HG03135 (cell line): Measurements from ENCODE around the gene BRCC3.

Source experiments
- ATAC-seq: cut with Tn5 transposase; IDR thresholded peaks from one replicate; pipeline ENCODE4 v1.9.1; 2021; ENCODE audit warnings: mild to moderate bottlenecking, moderate library complexity; ENCODE audit not compliant: unreplicated experiment

BRCC3 gene

DNA sequence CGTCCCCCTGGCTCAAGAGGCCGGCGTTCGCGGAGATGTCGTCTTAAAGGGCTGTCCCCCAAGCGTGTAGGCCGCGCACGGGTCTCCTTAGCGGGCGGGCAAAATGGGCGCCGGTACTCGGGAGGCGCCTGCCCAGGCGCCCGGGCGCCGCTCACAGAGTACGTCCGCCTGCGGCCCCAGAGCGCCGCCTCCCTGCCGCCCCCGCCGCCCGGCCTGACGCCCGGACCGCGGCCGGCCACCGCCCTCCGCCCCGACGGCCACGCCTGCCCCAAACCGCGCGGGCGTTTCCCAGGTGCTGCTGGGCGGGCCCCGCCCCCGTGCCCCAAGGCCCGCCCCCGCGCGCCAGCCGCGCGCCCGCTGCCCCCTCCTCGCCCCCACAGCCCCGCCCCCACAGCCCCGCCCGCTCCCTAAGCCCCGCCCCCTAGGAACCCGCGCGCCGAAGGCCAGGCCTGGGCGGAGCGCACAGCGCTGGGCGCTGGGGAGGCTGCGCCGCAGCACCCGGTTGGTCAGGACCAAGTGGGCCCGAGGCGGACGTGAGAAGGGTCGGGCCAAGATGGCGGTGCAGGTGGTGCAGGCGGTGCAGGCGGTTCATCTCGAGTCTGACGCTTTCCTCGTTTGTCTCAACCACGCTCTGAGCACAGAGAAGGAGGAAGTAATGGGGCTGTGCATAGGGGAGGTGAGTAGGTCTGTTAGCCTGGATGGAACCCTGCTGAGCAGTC lies at the start of gene BRCC3, which contains the start of the genes CMC4 and MTCP1:
Gene BRCC3 (plus strand): TSS at position 534 of the 719 bp plus-strand sequence. CDS start 20 bp downstream, at position 554.
Gene CMC4 (minus strand): TSS at position 162 of the 719 bp plus-strand sequence. CDS start 7,113 bp downstream, outside the sequence.
Gene MTCP1 (minus strand): TSS at position 162 of the 719 bp plus-strand sequence. CDS start 5,126 bp downstream, outside the sequence.
- ATAC-seq, result peak; percentile 80

DNA sequence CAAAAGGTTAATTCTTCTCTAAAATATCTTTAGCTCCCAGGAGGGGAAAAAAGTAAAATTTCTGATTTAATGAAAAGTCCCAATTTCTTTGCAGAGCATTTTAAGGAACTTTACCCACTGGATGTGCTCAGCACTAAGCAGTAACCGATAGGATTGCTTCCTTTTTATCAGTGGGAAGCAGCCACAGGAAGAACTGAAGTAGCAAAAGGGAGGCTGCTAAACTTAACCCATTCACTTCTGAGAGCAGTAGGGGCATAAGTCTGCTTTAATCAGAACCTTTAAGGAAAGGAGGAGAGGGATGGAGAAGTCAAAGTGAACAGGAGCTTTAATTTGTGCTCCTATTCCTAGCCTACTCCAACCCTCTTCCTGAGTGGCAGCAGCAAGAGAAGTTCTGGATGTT lies 48.7 kb upstream of the BRCC3 start, which contains the start of gene F8:
Gene F8 (minus strand): TSS at position 139 of the 400 bp plus-strand sequence. CDS start 171 bp downstream, outside the sequence.
- ATAC-seq, result no peak

DNA sequence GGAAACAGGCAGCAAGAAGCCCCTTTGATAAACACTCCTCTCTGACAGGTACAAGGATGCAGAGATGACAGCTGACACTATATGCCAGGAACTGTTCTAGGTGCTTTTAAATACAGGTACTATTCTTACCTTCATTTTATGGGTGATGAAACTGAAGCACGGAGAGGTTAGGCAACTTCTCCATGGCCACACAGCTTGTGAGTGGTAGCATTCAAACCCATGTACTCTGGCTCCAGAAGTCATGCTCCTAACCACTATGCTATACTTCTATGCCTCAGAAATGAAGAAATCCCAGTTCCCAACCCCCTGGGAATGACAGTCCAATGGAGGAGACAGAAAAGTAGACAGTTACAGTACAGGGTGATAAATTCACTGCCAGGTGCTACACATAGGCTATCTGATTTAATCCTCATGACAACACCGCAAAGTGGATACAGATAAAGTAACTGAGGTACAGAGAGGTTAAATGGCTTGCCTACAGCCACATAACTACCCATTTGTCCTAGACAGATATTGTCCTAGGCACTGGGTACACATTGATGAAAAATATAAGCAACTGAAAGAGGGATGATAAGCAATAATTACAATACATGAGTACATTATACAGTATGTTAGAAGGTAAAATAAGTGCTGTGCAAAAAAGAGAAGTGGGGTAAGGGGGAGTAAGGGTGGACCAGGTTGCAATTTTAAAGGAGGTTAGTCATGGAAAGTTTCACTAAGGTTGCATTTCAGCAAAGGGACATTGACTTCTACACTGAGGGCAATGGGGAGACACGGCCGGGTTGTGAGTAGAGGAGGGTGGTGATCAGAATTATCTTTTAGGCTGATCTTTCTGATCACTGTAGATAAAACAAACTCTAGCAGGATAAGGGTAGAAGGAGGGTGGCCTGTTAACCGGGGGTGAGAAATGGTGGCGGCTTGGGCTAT lies 47.1 kb upstream of the BRCC3 start:
- ATAC-seq, result no peak

DNA sequence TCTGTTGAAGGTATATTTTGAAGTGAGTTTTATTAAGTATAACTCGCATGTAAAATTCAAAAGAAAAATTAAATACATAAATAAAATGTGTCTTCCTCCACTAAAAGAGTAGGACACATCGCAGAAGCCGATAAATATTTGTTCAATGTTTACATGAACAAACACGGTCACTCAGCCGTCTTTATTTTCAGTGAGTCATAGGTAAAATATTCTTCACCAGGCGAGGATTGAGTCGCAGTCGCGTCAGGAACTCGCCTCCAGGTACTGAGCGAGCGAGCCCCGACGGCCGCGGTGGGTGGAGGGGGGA lies 44.9 kb upstream of the BRCC3 start:
- ATAC-seq, result no peak

DNA sequence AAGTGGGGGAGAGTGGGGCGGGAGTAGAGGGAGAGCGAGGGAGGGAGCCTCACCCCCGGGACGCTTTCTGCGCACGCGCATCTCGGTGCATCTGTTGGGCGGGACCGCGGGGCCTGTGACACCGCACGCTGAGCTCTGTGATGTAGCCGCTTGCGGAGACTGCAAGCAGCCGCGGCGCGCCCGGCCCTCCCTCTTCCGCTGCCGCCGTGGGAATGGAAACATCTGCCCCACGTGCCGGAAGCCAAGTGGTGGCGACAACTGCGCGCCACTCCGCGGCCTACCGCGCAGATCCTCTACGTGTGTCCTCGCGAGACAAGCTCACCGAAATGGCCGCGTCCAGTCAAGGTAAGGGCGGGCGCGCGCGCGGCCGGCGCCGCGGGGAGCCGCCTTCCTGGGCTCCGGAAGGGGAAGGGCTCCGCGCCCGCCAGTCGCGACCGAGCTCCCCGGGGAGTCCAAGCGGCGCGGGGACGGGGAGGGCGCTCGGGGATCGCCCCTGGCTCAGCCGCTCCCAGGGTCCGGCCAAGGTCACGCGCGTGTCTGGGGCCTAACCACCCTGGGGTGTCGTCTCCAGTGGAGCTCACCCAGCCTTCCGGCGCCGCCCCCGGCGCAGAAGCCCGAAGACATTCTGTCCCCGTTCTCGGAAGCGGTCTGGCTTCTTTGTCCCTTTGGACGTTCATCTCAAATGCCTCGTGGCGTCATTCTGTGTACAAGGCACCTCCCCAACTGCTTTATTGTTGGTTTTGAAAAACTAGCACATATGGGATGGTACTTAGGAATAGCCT lies 44.4 kb upstream of the BRCC3 start, which contains the start of gene FUNDC2:
Gene FUNDC2 (plus strand): TSS at position 118 of the 782 bp plus-strand sequence. CDS start 95 bp downstream, at position 213.
- ATAC-seq, result peak; percentile 85

DNA sequence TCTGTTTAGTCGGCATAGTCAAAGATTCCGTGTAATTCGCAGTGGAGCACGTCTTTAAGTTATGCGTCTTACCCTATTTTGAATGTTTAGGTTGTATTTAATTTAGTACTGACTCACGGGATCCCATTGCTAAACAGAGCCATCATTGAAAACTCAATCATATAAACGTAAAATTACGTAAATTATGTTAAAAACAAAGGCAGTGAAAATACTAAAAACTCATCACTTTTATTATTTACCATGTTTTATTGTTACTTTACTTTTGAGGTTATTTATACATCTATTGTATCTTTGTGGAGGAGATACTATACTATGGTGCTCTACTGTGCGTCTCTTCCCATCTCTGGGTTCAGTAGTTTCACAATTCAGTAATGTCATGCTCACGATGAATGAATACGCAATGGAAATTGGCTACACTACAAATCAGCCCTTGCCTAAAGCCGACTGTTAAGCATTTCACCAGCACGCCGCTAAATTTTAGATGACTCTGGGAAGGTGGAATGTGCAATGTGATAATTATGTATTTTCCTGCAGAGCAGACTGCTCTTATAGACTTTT lies 43.7 kb upstream of the BRCC3 start:
- ATAC-seq, result no peak

DNA sequence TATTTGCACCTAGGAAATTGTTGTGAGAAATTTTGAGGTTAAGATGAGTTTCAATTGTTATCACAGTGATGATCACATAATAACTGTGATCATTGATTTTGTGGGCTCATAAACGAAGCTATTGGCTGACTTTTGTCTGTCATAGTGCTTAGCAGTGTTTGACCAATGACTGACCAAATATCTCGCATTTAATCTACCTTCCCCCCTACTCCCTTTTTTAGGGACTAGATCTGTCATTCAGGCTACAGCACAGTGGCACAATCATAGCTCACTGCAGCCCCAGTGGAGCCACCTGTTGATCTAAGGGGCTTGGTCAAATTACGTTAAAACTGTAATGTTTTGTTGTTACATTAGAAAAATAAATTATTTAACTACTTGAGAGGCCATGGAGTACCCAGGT lies 43.2 kb upstream of the BRCC3 start:
- ATAC-seq, result no peak

DNA sequence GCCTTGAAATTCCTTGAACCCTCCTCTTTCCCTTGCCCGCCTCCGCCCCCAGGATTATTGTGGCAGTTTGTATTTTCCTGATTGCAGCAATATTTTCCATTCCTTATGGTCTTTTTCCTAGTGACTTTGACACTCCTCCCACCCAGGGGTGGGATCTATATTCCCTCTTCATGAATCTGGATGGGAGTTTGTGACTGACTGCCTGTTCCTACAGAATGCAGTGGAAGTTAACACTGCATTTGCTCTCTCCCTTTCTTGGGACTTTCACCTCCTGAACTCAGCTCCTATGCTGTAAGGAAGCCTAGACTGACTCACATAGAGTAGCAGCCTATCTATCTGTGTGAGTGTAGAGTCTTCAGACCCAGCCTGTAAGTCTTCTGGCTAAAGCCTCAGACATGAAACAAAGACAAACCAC lies 42.4 kb upstream of the BRCC3 start:
- ATAC-seq, result no peak

DNA sequence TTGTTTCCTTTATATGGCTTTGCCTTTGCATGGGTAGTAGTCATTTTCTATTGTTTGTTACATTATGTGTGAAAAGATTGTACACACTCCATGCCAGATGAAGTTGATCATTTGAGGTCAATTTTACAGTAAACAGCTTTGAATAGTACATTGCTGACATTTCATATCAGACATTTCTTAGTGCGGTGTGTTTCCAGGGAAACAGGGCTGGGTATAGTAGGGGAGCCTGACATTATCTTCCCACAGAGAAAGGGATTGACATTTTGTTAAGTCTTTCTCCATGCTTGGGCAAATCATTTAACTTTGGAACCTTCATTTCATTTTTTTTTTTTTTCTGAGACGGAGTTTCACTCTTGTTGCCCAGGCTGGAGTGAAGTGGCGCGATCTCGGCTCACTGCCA lies 39.7 kb upstream of the BRCC3 start:
- no peak for ATAC-seq

DNA sequence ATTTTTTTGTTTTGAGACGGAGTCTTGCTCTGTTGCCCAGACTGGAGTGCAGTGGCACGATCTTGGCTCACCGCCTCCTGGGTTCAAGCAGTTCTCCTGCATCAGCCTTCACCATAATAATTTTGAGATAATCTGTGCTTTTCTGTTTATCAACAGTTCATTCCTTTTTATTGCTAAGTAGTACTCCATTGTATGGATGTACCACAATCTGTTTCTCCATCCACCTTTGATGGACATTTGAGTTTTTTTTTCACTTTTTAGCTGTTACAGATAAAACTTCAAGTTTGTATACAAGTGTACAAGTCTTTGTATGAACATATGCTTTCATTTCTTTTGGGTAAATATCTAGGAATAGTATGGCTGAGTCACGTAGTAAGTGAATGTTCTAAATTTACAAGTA lies 35.6 kb upstream of the BRCC3 start:
- no peak for ATAC-seq

DNA sequence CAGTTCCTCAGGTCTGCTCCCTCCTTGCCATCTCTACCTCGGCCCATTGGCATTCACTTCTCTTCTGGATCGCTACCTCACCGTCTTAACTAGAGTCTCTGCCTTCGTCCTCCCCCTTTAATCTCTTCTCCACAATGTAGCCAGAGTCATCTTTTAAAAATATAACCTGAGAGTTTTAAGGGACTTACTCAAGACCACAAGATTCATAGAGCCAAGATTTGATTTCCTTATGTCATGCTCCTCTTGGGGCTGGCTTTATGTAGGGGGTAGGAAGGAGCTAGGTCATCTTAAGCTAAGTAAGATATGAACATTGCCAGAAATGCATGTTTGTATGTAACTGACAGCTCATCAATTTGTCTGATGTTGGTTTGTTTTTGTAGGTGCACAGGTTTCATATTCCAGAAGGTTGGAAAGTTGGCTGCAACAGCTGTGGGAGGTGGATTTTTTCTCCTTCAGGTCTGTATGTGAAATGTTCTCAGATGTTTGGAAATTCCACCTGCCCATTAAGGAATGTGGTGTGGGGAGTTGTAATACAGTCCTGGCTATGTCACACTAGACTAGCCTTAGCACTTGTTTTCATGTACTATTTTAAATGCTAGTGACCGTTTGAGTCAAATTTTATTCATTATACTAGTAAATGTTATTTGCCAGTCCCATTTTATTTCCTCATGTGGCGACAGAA lies 25.0 kb upstream of the BRCC3 start:
- no peak for ATAC-seq

DNA sequence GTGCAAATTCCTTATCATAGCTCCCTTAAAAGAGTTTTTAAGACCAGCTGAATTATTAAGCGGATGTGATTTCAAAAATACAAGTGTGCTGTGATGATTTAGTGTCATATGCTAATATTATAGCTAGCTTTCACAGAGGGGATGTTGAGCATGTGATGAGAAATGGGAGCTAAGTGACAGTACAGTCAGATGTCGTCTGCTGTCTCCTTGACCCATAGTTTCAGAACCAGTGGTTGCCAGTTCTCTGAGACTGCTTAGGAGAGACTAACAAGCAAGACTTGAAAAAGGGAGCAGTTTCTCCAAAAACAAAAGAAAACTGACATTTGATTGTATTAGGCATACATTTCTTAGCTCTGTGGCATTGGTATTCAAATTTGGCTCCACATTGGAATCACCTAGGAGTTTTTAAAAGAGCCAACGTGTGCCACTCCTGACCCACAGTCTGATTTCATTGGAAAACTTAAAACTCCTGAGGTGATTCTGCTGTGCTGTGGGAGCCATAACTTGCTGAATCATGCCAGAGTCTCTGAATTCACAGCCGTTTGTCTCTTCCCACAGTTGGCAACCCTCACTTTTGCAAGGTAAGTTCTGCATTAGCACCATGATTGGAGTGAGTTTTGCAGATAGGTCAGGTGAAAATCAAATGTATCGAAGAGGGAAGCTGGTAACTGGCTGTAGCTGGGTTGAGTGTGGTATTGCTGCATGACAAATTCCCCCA lies 24.3 kb upstream of the BRCC3 start:
- ATAC-seq, result no peak

DNA sequence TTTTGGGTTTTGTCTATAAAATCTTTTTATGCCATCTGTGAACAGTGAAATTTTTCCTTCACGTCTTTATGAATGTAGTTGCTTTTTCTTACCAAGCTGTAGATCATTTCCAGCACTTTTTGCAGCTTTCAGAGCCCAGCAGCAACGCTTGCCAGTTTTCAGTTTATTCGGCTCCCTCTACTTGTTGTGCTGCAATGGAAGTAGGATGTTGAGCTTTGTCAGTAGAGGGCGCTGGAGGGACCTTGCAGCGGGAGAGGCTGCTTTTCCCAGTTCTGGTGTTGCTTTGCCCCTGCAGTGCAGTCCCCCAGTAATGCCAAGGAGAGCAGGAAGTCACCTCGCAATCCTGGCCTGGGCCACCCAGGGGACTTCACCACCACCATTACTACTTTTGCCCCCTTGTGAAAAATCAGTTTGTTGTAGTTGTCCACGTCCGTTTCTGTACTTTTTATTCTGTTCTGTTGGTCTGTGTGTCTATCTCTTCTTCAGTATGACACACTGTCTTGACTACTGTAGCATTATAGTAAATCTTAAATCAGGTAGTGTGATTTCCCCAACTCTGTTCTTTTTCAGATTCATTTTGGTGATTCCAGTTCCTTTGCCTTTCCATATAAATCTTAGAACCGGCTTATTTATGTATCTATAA lies 22.2 kb upstream of the BRCC3 start:
- ATAC-seq, result no peak

DNA sequence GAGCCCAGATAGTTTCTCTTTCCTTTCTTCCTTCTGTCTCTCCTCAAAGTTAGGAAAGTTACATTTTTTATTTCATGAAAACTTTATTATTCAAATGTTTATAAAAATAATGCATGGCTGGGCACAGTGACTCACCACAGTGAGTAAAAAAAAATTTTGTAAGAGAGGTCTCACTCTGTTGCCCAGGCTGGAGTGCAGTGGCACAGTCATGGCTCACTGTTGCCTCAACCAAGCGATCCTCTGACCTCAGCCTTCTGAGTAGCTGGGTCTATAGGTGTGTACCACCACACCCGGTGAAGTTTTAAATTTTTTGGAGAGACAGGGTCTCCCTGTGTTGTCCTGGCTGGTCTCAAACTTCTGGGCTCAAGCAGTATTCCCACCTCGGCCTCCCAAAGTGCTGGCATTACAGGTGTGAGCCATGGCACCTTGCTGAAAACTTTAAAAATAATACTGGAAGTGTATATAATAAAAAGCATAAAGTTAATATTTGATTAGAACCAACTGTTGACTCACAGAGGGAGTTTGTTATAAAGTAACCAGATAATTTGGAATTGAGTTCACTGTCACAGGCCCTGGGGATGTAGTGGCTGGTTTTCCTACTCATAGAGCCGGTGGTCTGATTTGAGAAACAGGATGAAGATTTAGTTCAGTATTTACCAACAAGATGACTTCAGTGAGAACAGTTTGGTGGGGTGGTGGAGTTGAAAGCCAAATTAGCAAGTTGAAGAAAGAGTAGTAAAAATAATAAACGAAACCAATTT lies 18.4 kb upstream of the BRCC3 start:
- no peak for ATAC-seq

DNA sequence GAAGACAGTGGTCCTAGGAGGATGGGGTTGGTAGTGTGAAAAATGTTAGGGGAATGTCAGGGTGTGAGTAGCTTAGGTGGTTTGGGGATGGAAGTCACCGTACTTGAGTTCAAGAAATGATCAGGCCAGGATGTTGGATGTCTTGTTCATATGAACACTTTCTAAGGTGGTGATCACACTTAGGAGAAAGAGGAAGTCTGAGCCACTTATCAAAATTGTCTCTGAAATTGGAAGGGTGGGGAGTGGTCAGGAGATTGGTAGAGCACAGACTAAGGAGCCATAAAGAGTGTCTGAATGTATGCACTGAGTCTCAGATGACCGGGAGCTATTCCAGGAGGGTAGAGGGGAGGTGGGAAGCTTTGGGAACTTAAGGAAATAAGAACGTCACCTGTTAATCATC lies 17.7 kb upstream of the BRCC3 start:
- ATAC-seq, result no peak

DNA sequence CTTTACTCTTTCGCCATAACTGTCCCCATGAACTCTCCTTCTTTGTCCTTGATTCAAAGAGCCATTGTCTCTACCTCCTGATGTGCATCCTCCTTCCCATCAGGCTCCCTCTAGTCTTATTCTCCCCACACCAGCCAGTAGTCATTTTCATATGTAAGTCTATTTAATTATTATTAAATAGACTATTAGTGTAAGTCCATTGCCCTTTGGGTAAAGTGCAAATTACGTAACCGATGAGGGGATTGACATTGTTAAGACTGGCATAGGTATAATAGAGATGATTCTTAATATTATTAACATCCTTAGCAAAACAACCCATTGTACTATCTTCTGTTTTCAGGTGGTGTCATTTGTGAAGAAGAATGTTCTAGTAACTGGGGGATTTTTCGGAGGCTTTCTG lies 17.1 kb upstream of the BRCC3 start:
- ATAC-seq, result no peak

DNA sequence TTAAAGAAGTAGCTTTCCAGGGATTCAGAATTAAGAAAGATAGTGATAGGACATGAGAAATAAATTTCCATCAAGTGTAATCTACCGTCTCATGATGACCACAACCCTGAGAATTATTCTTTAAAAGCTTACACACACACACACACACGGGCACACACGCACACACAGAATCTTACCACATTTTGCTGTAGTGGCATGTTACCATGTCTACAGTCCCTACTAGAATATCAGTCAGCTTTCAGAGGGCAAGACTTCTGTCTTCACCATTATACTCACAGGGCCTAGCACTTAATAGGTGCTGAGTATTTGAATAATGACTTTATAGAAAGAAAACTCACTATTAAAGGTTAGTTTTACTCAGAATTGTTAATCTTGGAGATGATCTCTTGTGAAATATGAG lies 15.8 kb upstream of the BRCC3 start:
- ATAC-seq, result no peak

DNA sequence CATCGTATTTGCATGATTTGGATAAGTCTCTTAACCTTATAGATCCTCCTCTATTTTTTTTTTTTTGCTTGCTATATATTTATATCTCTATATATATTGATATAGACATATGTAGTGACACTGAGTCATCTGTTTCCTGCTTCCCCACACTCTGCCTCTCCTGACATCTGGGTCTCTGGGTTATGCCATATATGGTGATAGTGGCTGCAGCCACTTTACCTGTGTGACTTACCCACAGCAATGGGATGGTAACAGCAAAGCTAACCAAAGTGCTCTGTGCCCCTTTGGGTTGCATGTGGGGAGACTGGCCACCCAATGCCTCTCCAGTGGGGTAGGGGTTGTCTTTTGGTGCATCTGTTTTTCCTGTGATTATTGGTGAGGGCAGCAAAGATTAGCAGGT lies 14.8 kb upstream of the BRCC3 start:
- ATAC-seq, result no peak
